Activated T-cell treated with anti-CD3 and anti-CD28 coated beads, Interleukin-2, amount 50 U/mL, for 48 hours (primary cell): ENCODE data around the gene ST6GALNAC1.

ENCODE experiments used
- DNase-seq, 2 experiments: peaks; one replicate each; pipeline ENCODE4 v3.0.0-alpha.2; 2020

ST6GALNAC1 gene

DNA sequence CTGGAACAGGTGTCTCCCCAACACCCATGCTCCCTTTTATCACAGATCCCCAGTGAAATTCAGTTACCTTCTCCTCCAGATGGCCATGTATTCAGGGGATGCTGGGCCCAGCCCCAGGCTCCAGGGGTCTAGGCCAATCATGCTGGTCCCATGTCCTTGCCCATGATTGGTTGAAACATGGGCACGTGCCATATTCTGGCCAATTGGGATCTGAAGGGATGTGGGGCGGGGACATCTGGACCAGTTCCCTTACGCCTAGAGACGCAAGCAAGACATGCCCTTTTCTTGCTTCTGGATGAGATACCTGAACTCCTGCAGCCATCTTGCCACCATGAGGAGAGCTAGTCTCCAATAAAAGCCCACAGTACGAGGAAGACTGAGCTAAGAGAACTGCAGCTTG is 31.0 kb upstream of the ST6GALNAC1 start:
- DNase-seq, result no peak

DNA sequence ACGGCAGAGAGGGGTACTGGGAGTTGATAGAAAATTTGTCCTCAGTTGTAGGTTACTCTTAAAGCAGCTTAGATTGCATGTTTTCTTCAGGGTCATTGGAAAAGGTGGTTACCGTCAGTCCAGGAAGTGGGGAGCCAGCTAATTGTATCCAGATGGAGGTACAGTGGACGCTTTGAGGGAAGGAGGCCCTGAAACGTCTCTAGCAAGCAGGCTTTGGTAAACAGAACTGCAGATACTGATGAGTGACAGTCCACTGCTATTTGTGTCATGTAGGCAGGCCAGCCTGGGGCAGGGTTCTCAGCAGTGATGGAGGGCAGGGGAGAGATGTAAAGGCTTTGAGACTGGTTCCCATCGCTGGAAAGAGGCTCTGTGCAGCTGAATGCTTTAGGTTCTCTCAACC is 30.2 kb upstream of the ST6GALNAC1 start:
- no peak for DNase-seq

DNA sequence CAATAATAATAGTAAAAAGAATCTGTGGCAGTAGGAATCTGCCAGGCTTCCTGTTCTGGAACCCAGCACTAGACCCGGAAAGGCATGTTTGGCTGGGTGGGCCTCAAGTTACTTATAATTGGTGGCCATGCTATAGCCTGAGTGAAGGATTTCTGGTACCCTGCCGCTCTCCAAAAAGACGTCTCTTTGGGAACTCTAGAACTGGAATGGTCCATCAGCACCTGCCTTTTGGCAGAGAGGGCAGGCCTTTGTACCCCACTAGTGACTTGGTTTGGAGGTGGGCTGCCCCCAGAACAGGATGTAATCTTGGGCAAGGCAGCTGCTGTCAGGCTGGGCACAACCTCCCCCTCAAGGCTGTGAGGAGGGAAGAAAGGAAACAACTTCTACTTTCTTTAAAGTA is 29.3 kb upstream of the ST6GALNAC1 start:
- no peak for DNase-seq

DNA sequence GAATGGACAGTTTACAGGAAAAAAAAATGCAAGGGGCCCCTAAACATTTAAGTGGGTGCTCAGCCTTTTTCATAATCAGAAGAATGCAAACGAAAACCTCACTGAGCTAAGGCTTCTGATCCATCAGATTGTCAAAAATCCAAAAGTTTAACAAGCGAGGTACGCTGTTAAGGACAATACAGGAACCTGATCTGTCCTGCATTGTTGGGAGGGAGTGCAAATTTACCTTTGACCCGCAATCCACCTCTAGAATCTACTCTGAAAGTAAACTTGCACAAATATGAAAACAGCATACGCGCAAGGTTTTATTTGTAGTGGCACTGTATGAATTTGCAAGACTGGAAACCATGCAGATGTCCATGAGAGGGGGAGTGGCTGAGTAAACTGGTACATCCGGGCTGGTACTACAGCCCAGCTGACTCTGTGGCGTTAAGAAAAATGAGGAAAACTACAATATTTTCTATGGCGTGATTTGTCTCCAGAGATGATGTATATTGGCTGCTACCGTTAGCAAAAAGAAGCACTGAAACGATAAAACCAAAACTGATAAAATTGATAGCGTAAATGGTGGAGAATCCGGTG is 28.8 kb upstream of the ST6GALNAC1 start:
- no peak for DNase-seq

DNA sequence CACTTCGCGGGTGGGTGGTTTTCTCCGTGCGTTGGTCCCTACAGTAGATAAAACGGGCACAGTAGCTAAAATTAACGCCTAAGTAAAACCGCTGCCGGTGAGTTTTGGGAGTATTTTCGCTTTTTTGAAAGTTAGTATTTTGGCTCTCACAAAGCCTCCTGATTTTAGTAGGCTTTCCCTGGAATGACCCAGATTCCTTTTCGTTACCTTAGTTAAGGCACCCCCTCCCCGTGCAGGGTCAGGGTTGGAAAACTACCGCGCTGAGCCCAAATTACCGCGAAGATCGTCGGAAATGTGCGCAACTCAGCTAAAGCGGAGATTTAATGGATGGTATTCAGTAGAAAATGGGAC is 28.3 kb upstream of the ST6GALNAC1 start:
- no peak for DNase-seq

DNA sequence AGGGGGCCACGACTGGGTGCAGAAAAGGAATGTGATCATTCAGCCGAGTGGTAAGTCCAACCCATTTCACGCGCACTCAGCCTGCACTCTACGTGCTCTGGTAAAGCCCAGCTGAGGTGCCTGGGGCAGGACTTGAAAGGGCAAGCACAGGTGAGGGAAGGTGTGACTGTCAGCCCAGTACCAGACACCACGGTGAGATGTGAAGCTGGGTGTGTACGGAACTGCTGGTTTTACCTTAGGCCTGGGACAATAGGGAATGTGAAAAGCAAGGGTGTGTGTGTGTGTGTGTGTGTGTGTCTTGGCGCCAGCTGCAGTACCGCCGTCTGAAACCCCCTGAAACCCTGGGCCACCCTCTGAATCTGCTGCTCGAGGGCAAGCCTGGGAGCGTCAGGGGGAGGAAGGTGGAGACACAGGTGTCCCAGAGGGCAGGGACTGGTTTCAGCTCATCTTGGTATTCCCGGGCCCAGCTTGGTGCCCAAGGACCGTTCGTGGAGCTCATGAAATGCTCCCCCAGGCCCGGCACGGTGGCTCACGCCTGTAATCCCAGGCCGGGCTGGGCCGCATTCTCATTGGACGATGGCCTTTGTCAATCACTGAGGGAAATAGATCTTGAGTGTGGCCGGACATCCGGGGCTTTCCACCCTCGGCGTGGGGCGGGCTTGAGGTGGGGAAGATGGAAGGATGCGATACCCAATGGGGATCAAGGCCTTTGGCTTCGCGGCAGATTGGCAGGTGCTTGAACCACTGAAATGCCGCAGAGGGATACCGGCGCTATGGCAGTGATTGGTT is 27.8 kb upstream of the ST6GALNAC1 start:
- peak; percentile 99 to 100 for DNase-seq

DNA sequence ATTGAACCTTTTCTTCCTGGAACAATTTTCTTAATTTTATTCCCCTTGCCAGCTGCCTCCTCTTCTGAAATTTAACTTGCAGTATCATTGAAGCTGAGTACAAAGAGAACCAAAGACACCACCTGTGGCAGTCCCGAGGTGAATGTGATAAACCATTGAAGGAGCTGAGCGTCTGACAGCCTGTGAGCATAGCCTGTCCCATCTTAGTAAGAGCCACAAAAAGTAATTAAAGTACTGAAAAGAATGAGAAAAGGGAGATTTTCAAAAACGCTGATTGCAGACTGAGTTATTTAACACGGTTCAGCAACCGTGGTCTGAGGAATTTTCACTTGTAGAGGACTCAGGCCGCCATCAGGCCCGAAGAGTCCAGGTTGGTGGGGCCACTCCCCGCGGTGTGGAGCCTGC is 27.2 kb upstream of the ST6GALNAC1 start:
- DNase-seq, result no peak

DNA sequence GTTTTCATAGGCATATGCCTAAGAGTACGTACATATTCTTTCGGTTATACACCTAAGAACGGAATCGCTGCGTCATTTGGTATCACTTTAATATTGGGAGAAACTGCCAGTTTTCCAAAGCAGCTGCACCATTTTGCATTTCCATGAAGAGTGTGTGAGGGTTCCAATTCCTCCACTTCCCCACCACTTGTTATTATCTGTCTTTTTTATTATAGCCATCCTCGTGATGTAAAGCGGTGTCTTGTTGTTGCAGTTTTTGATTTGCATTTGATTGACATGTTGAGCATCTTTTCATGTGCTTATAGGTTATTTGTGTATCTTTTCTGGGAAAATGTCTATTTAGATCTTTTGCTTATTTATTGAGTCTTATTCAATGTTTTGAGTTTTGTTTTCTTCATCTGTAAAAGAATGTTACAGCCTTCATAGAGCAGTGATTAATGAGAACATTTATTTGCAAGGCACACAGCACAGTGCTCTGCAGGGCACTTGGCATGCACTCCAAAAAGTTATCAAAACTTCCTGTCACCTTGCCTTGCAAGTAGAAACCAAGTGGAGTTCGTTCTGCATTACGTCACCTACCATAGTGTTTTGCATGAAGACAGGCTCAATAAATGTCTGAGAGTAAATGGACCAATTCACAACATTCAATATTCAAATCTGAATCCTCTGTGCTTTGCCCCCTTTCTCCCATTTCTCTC is 26.6 kb upstream of the ST6GALNAC1 start:
- no peak for DNase-seq

DNA sequence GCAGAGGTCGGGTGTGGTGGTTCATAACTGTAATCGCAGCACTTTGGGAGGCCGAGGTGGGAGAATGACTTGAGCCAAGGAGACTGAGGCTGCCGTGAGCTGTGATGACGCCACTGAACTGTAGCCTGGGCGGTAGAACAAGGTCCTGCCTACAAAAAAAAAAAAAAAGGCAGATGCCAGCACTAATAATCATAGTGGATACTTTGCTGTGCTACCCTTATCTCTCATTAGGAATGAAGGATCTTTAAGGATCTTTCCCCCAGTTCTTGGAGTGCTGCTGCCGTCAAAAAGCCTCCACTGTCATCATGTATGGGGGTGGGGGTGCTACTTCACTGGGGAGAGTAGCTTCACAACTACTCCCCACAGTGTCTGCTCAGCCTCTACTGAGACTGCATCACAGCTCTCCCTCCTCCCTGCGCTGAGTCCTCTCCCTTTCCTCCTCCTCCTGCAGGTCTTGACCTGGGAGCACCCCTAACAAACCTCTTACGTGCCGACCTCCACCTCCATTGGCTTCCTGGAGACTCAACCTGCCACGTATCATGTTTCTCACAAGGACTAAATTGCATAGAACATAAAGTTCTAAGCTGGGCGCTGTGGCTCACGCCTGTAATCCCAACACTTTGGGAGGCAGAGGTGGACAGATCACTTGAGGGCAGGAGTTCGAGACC is 24.4 kb upstream of the ST6GALNAC1 start:
- no peak for DNase-seq

DNA sequence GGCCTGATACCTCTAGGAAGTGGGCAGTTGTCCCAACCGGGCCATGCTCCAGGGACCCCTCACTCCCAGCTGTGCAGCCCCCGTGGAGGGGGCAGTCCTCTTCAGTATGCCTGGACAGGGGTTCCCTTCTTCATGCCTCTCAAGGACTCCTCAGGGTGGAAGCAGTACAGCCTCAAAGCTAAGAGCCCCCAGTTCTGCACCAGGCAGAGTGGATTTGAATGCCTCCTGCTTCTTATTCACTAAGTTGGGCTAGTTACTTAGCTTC is 23.9 kb upstream of the ST6GALNAC1 start:
- no peak for DNase-seq

DNA sequence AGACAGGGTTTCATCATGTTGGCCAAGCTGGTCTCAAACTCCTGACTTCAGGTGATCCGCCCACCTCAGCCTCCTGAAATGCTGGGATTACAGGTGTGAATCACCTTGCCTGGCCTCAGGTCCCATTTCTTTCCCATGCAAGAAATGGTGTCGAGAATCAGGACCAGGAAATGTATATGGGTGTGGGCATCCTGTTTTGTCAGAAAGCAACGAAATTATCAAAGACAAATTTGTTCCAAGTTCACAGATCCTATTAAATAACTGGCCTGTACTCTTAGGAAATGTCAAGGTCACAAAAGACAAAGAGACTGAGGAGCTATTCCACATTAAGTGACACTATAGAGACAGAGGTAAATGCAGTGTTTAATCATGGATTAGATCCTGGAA is 17.1 kb upstream of the ST6GALNAC1 start:
- no peak for DNase-seq

DNA sequence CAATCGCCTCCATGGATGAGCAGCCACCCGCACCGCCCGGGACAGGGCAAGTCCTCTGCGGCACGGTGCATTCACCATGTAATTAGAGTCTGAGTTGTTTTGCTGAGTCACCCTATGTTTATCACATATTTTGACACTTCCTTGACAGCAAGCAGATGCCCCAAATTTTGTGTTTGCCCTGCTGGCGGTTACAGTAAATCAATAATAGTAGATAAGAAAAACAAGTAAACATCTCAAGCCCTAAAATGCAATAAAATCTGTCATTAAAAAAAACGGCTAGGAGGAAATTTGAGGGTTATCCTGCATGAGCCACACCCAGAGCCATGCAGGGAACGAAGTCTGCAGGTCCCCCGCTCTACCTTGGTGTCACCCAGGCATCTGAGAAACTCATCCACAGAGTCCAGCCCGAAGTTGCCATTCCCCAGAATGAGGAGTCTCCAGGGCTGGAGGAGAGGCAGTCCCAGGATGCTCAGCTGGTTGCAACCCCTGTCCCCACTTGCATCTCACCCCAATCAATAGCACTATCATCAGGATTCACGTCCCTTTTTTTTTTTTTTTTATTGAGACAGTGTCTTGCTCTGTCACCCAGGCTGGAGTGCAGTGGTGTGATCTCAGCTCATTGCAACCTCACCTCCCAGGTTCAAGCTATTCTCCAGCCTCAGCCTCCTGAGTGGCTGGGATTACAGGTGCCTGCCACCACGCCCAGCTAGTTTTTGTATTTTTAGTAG is 16.5 kb upstream of the ST6GALNAC1 start:
- DNase-seq, result no peak

DNA sequence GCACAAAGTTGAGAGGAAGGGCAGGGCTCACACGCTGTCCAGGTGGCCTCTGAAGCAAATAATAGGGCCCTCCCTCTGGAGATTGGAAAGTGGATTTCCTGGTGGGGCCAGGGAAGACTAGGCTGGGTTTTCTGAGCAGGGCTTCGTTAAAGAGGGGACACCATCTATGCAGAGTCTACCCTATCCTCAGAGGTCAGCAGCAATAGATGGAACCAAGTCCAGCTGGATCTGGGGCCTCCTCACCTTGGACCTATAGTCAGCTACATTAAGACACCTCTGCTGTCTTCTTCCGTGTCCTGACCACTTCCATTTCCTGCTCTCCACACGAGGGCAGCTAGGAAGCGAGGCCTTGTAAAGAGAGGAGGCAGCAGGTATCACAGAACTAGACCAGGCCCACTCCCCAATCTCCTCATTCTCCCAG is 14.7 kb upstream of the ST6GALNAC1 start:
- no peak for DNase-seq

DNA sequence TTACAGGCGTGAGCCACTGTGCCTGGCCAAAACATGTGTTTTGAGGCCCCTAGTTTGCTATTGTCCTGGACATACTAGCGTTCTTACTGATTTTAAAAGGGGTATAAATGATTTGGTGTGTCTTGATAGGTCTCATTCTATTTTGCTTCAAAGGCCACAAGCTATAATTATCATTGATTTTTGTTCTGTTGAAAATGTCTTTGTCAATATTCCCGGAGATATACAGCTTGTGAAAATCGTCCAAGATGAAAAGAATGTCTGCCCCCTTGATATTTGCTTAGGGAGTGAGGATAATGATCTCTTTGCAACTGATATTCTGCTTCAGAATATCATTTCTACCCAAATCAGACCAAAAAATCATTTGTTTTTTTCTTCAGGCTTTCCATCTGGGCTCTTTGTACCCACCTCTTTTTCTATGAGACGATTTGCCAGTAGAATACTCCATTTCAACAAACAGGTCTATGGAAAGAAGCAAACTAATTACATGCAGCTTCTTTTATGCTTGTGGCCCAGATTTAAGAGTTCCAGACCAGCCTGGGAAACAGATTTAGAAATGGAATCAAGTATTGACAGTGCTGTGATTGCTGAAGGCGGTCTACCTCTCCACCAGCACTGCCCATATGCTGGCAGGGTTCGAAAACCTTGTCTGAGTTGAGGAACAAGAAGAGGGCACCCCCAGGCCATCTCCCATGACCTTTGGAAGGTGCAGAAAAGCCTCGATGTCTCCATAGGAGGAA is 14.1 kb upstream of the ST6GALNAC1 start:
- DNase-seq, result no peak

DNA sequence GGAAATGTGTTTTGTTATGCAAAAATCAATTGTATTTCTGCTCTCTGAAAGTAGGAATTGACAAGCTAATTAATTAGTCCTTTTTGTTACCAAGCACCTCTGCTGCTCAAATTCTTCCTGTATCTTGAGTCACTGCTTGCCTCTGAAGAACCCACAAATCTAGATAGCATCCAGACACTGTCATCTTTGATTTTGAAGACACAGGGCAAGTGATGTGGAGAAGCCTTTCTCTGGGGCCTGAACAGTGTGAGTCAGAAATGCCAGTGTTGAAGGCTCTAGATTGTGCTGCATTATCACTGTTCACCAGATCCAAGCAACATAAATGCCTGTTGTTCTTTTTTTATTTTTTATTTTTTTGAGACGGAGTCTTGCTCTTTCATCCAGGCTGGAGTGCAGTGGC is 10.9 kb upstream of the ST6GALNAC1 start:
- DNase-seq, result no peak

DNA sequence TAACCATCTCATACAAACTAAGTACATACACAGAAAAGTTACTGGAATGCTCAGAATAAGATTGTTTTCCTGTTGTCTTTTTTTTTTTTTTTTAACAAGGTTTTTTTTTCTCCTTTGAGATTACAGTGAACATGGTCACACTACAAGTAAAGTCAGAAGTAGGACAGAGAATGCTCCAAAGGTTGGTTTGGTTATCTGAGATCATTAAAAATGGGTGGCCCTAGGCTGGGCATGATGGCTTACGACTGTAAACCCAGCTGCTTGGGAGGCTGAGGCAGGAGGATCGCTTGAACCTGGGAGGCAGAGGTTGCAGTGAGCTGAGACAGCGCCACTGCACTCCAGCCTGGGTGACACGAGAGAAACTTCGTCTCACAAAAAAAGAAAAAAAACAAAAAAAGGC is 6.9 kb upstream of the ST6GALNAC1 start:
- no peak for DNase-seq

DNA sequence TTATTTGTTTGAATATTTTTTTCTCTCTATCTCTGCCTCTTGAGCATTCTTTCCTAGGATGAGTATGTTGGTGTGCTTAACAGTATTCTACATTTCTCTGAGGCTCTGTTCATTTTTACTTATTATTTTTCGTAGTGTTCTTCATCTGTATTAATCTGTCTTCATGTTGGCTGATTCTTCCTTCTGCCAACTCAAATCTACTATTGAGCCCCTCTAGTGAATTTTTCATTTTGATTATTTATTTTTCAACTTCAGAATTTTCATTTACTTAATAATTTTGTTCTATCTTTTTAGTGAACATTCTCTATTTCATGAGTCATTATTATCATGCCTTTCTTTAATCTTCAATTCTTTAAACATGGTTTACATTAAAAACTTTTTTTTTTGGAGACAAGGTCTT is 3.2 kb upstream of the ST6GALNAC1 start:
- no peak for DNase-seq

DNA sequence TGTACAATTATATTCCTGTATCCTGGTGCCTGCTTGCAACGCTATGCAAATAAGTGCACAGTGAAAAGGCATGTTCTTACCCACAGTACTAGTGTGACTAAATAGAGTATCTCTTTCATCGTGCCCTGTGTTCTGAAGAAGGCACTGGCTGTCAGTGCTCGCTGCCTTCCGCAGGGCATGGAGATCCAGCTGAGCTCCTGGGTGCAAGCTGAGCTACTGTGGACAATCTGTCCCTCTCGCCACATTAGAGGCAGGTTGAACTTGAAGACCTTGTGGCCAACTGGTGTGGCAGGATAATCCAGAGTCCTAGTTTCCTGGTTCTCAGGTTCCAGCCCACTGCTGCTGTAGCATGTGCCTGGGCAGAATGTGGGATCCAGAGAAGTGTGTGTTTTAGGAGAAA is 1.9 kb upstream of the ST6GALNAC1 start:
- no peak for DNase-seq

DNA sequence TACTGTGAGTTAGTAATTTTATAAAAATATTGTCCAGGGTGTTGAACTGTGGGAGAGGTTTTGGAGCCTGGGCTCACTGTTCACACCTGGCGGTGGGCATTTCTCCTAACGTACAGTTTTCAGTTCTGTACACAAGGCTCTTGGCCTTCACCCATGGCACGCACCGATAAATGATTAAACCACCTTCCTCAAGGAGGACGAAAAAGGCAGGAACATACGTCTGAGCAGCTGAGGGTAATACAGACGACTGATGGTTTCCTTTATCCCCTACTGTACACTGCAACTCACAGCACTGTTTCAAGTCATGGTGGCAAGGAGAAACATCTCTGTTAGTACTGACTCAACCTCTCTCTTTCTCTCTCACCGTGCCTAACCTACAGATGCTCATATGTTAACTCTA is 1.4 kb upstream of the ST6GALNAC1 start:
- DNase-seq, result no peak

DNA sequence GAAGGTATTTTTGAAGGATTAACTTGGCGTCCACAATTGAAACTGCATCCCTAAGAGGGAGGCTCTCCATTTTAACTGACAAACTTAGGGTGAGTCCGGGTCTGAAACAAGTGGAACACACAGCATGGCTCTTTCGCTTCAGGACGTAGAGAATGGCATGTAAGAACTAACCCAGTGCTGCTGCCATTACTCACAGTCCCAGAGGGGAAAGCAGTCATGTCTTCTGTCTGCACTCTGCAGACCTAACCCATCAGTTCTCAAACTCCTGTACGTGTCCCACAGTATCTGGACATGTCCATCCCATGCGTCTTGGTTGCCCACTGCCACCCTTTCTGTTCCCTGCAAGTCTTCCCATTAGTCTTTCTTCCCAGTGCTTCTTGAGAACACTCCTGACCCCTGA is 563 bp downstream of the ST6GALNAC1 start:
- DNase-seq, result no peak

DNA sequence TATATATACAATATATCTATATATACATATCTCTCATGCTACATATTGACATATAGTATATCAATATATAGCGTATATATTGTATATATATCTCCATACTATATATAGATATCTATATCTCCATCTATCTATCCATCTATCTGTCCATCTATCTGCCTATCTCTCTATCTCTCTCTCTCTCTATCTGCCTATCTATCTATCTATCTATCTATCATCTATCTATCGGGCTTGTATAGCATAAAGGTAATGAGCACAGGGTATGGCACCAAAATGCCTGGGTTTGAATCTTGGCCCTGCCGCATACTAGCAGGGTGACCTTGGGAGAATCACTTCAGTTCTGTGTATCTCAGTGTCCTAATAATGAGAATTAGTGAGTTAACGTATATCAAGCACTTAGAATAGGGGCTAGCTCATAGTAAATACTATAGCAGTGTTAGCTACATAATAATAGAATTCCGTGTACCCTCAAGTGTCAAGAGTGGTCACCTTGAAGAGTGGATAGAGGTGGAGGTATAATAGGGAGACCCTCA is 1.5 kb downstream of the ST6GALNAC1 start:
- DNase-seq, result no peak

DNA sequence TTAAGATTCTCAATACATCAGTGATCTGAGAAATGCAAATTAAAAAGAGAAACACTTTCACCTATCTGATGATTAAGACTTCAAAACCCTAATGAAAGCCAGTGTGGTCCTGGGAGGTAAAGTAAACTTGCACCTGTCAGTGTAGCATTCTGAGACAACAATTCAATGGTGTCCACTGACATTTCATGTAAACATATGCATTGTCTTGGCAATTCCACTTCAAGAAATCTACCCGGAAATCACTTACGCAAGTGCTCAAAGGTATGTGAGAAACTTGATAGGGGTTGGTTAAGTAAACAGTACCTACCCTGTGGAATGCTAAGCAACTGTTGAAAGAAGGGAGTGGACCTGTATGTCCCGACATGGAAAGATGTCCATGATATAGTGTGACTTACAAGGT is 2.1 kb downstream of the ST6GALNAC1 start:
- DNase-seq, result no peak
